DOHH2 (cell line): Measurements from ENCODE around the gene NAA38.

Experiments
- CTCF ChIP-seq: fragments of 200-600 bp; sonication (generic); IDR thresholded peaks from one replicate; pipeline ENCODE4 v1.5.1; 2014; ENCODE audit warnings: antibody characterized with exemption, mild to moderate bottlenecking, low read depth, low read length; ENCODE audit not compliant: poor library complexity, severe bottlenecking
- EZH2phosphoT487 ChIP-seq: fragments of 200-600 bp; sonication (generic); IDR thresholded peaks from 2 replicates; pipeline ENCODE4 v1.6.1; 2017; ENCODE audit warnings: borderline replicate concordance, mild to moderate bottlenecking, antibody characterized with exemption, low read length, moderate library complexity, mixed read lengths

GRCh38 chr17:7817643-7817964 lies 39.8 kb downstream of the NAA38 start:
- TF ChIP-seq CTCF (no peak), EZH2phosphoT487 (no peak)
